RCC 7860 (cell line): Measurements from ENCODE around the gene ARHGAP6.

ENCODE experiments used
- DNase-seq: peaks from one replicate; pipeline ENCODE4 v3.0.0-alpha.2; 2015; ENCODE audit warnings: low spot score
- FAIRE-seq: peaks from 2 replicates; lab custom pipeline; 2012; peaks lifted over from hg19 to GRCh38; lab: Jason Lieb, UNC

The ARHGAP6 gene

DNA sequence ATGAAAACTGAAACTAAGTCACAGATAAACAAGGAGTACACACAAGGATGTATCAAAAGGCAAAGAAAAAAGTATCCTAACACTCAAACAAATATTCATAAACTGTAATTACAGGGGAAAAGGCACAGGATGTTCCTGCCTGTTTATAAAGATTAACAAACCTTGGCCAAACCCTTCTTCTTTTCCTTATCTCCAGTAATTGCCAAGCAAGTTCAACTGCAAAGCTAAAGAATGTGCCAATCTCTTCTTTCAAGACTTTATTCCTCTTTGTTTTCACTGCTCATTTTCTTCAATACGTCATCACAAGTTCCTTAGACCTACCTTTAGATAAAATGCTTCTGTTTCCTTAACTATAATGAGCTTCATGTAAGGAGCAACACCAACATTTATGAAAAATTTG, 201.3 kb downstream of the ARHGAP6 start:
- FAIRE-seq (no peak), DNase-seq (no peak)

DNA sequence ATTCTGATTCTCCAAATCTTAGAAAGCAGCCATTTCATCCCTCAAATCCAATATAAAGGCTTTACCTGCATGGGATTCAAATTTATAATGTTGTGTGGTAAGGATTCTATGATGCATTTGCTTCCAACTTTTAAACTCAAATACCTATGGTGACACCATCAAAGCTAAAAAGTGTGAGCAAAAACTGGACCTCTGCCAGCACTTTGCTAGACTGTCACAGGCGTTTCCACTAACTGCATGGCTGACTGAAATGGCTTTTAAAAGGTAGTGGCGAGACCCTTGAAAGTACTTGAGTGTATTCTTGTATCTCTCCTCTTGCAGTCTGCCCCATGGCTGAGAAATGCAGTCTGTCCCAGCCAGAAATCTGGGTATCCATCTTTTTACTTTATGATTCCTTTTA, 203.1 kb downstream of the ARHGAP6 start:
- DNase-seq, result no peak
- no peak for FAIRE-seq

DNA sequence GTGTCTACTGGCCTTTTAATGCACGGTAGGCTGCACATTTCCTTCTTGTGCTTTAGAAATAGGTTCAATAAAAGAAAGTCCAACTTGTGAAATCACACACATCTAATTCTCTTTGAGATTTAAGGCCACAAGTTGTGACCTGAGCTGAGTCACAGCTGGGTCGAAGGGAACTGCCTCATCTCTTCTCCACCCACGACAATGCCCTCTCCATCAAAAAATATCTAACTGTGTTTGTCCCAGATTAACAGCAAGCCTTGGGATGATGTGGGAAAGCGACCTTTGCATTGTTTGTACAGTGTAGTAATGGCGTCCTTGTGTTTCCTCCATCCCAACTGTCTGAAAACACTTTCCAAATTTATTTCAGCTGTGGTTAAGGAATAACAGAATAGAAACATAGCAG, 203.6 kb downstream of the ARHGAP6 start:
- FAIRE-seq (peak; percentile 28), DNase-seq (no peak)

DNA sequence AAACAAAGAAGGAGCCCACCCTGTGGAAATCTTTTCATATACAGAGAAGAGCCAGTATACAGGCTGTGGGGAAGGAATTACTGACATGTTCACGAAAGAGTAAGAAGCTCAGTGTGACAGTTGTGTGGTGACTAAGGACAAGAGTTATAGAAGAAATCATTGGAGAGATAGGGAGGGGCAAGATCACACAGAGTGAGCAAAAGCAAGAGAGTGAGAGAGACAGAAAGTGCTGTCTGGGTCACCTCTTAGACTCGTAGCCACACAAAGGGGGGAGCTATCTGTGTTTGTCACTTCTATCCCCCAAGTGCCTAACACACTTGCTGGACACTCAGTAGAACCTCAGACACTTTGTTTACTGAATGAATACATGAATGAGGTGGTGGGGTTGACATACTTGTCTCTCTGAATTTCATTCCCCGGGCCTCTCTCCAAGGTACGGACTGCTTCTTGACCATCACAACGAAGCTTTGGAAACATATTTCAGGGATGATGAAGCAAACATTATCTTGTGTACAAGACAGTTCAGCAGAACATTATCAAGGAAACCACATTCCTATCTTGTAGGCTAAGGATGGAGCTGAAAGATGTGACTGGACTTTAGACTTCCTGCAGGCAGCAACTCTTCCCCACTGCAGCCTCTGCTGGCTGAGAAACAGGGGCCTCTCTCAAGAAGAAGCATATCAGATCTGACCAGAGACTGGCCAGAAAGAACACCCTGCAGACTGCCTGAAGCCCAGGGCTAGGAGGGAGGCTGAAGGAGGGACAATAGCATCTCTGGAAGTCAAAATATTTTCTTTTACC, 204.3 kb downstream of the ARHGAP6 start:
- peak; percentile 22 for FAIRE-seq
- DNase-seq, result peak; percentile 58

DNA sequence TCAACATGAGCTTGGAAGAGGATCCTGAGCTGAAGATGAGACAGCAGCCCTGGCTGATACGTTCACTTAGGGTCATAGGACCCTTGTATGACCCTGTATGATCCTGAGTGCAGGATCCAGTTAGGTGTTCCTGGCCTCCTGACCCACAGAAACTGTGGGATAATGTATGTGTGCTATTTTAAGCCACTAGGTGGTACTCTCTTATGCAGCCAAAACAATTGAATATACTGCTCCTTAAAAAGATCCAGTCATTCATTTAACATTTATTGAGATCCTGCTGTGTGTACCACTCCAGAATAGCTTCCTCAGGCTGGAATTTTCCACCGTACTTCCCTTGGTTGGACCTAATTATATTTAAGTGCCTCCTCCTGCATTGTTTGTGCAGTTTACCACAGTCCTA, 205.4 kb downstream of the ARHGAP6 start:
- FAIRE-seq, result no peak
- DNase-seq, result no peak

DNA sequence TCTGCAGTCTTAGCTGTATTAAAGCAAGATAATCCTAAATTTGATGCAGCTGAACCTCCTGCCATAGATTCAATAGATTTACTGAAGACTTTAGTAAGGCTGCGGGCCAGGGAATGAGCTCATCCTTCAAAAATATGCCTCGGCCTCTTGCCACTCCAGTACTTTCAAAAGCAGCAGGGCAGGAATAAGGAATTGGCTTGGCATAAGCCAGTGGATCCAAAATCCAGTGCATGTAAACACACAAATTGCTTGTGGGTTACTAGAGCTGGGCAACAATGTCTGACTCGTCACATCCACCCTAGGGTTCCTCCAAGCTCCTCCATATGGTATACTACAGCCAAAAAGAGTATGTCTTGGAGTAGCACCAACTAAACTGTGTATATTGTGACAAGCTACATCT, 207.6 kb downstream of the ARHGAP6 start:
- no peak for FAIRE-seq

DNA sequence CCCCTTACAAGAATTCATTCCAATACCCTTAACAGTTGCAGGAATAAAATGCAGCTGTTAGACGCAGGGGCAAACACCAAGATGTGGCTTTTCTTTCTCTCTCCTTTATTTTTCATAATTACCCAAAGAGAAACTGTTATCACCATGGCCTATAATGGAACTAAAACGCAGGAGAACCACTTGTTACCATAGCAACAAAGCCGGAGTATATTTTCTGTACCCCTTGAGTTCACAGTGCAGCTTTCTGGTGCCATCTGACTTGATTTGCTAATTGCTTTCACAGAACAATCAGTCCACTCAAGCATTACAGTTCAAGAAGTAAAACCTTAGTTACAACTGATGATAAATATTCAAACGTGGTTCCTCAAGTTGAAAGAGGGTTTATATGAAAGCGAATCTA, 214.6 kb downstream of the ARHGAP6 start:
- FAIRE-seq, result no peak
- DNase-seq, result no peak

More for the DNA sequence above, 207.6 kb downstream of the ARHGAP6 start:
- DNase-seq, result no peak

DNA sequence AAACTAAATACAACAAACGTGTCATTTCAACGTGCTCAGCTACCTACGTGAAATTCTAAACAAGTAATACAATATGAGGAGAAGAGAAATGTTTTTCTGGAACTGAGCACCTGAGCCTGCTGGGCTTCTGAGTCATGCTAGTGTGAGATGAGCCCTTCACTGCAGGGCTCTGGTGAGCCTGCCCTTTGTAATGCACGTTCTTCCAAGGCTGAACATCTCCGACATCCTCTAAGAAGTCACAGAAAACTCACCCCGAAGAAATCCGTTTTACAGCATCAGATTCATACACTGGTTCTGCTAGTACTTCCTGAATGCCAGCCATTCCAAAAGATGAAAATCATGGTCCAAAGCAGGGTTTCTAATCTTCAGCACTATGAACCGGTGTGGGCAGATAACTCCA, 215.4 kb downstream of the ARHGAP6 start:
- no peak for FAIRE-seq
- DNase-seq, result no peak

DNA sequence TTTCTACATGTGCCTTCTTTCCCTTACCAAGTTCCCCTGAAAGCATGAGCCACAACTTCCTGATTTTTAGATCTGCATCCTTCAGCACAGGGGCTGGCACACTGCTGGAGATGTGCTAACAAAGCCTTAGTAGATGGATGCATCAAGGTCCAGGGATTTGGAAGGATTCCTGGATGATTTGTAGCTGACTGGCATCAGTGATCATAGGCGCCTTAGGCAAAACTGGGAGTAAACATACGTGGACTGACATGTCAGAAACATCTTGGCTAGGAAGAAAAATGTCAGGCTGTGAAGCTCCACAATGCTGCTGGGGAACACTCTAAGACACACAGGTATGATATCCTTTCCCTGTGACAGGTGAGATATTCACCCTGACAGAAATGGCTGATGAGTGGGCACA, 216.1 kb downstream of the ARHGAP6 start:
- DNase-seq (no peak), FAIRE-seq (no peak)

DNA sequence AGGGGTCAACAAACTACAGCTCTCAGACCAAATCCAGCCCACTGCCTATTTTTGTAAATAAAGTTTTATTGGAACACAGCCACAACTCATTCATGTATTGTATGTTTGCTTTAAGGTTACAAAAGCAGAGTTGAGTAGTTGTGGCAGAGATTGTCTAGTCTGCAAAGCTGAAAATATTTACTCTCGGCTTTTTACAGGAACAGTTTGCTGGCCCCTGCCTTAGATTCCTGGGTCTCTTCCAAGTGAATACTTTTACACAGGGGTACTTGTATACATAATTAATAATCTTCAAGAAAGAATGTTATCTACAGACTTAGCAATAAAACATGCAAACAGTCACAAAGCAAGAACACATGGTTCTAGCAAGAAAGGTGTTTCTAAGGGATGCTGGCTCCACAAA, 218.3 kb downstream of the ARHGAP6 start:
- FAIRE-seq (no peak), DNase-seq (no peak)

DNA sequence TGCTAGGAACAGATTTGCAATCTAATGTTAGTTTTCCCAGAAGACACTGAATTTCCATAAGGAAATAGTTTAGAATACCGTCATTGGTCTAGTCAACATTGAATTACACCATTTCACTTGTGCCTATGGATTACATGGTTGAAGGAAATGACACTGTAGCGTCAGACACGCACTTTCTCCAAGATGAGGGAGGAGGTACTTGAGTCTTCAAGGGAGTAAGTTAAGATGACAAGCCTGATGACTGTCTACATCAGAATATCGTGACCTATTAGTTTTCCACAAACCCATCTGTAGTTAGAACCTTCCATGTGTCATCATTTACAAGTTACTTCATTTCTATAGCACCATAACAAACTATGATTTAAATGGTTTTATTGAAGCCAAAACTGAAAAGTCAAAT, 218.8 kb downstream of the ARHGAP6 start:
- FAIRE-seq (no peak), DNase-seq (no peak)

DNA sequence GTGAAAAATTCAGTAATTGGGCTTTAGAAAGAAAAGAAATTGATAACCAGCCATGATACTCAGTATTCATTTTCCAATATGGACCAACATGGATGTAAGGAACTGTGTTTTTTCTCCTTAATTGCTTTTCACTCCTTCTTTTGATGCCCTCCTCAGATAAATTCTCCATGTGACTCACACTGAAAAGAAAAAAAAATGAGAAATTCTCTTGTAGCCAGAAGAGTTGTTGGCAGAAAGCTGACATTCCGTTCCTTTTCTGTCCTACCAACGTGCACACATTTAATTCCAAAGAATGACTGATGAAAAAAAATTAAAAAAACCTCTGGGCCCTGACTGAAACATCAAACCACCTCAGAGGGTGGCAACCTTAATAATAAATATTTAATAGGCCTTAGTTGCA, 219.4 kb downstream of the ARHGAP6 start:
- FAIRE-seq (no peak), DNase-seq (no peak)

DNA sequence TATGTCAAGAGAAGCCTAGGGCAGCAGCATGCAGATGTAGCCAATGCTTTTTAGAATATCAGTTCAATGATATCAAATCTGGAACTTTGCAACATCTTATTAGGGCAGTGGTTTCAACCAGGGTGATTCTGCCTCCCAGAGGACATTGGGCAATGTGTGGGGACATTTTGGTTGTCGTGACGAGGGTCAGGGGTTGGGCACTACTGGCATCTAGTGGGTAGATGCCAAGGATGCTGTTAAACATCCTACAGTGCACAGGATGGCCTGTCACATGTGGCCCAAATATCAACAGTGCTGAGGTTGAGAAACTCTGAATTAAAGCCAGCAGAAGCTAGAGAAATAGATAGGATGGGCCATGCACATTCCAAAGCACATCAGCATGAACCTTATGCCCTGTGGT, 220.2 kb downstream of the ARHGAP6 start:
- FAIRE-seq (no peak), DNase-seq (no peak)

DNA sequence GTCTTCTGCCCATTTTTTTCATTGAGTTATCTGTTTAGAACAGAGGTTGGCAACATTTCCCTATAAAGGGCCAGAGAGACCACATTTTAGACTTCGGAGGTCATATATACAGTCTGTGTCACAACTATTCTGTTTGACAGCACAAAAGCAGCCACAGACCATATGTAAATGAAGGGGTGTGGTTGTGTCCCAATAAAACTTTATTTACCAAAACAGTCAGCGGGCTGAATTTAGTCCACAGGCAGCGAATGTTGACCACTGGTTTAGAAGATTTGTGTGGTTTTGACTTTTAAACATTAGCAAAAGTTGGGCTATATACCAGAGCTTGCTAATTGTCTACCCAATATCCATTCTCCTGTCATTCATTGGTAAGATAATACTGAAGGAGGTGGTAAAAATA, 221.7 kb downstream of the ARHGAP6 start:
- DNase-seq (no peak), FAIRE-seq (no peak)

DNA sequence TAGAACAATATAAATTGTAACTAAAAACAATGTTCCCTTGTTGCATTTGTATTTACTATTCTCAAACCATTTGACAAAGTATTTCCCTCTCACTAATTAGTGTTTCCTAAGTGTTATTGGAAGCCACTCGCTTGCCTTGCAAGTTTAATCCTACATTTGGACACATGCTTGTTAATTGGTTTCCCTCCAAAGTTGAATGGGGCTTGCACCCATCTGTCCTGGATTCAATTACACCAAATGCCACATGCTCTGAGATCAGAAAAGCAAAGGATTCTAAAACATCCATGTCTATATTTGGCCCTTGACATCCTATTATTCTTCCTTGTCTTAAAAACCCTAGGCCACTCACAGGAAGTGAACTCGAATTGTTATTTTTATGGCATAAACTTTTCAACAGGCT, 225.9 kb downstream of the ARHGAP6 start:
- FAIRE-seq (no peak), DNase-seq (no peak)

DNA sequence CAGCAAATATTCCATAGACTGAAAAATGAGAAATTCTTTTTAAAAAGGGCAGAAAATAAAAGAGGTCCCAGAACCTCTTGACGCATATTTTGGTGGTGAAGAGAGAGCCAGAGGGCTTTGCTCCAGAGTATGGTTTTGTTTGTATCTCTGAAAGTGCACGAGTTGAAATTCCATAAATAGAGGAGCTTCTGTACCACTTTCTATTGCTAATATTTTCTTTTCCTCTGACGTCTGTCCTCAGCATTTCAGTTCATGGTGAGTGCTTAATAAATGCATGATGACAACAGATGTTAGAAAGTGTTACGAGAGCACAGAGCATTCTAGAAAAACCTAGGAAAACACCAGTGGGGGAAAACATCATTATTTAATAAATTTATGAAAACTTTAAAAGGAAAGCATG, 227.0 kb downstream of the ARHGAP6 start:
- DNase-seq, result no peak
- no peak for FAIRE-seq

DNA sequence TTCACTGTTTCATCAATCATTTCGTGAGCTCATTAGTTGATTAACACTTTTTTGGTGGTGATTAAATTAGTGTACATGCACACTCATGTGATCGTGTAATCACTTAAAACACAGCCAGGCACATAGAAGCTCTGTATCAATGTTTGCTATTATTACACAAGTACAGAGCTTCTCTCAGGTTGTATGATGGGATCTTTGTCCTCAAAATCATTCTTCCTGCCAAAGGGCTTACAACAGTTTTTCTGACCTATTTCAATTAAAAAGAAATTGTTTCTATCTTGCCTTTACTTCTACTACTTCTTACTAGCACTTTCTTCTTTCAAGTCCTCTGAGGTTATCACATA, 227.4 kb downstream of the ARHGAP6 start:
- DNase-seq (no peak), FAIRE-seq (no peak)

DNA sequence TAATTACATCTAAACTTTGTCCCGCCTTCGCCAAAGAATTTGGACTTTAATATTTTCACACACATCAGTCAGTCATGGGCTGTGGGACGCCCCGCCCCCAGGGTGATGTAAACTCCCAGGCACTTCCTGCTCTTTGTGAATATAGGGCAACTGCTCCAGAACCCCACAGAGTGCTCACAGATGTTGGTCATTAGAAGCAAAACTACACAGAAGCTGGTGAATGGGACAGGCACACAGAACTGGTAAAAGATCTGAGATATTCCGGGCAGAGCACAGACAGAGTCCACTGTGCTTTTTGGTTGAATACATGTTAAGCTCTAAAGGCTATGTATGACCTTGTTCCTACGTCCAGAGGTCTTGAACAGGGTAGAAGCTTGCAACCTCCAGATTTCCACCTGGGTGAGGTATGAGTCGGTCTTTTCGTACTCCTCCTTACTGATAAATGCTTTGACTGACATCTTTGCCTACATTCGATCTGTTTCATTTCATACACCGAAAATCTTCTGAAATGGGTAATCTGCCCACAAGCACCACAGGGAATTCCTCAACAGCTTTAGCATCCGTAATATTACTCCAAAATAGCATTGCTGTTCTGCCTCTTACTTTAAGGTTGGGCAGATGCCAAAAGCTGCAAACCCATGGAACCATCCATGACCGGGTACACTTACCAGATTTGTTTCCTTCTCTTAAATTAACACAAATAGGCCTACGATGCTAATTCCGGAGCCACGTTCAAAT, 227.9 kb downstream of the ARHGAP6 start:
- DNase-seq (no peak), FAIRE-seq (no peak)

DNA sequence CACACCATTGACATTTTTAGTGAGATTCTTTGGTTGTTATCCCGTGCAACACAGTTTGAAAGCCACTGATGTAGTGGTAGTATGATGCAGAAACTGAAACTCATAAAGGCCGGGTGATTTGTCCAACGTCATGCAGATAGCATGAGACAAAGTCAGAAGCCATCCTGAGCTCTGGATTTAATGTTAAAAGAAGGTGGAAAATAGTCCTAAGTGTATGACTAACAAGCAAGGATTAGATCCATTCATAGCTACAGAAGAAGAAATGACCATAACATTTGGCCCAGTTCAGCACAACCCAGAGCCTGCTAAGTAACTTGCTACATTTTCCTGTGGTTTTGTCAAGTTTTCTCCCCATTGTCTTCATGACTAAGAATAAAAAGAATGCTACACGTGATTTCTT, 230.2 kb downstream of the ARHGAP6 start:
- DNase-seq, result no peak
- FAIRE-seq, result no peak

DNA sequence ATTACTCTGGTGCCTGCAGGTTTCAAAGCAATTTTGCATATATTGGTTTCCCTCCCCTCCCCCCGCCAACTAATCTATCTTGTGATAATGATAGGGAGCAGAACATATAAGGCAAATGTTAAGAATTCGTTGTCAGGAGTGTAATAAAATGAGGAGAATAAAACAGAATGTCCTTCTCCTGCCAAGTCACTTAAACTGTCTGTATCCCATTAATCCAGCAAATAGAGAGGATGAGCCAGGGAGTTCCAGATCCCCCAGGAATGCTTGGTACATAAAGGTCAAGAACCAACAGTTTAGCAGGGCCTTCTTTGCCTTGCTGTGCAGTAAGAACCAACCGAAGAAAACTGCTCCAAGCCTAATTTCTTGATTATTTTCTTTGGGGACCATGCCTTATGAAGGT, 231.1 kb downstream of the ARHGAP6 start:
- FAIRE-seq (no peak), DNase-seq (no peak)

DNA sequence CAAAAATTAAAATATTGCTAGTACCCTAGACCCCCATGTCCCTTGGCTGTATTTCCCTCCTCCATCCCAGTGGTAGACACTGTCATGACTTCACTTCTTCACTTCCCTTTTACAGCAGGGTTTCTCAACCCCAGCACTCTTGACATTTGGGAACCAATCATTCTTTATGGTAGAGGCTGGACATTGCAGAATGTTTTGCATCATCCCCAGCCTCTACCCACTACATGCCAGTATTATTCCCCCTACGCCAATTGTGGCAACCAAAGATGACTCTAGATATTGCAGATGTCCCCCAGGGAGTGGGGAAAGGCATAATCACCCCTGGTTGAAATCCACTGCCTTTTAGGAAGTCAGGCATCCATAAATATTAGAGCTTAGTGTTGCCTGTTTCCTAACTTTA, 233.9 kb downstream of the ARHGAP6 start:
- FAIRE-seq, result no peak
- no peak for DNase-seq

DNA sequence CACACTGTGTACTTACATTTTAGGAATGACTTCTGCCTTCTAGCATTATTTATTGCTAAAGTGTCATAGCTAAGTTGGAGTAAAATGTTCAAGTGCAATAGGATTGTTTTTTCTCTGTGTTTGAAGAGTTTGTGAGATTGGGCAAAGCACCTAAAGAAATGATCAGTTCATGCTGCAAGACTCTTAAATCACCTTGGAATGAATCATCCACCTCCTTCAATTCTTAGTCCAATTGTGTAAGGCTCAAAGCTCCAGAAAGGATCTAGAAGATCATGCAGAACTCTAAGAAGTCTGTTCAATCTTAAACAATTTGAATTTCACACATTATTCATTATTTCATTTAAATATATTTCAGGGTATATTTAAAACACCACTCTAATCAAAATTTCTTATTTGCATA, 235.4 kb downstream of the ARHGAP6 start:
- no peak for DNase-seq
- FAIRE-seq, result no peak
